Ishikawa (cell line): ENCODE data around the gene EZR.

ENCODE experiments used
- CEBPB ChIP-seq: IDR thresholded peaks from 2 replicates; pipeline ENCODE4 v1.6.1; 2012
- CREB1 ChIP-seq: IDR thresholded peaks from 2 replicates; pipeline ENCODE4 v1.6.1; 2012; ENCODE audit warnings: low read depth
- EGR1 ChIP-seq: IDR thresholded peaks from 2 replicates; pipeline ENCODE4 v1.6.1; 2012
- EP300 ChIP-seq: IDR thresholded peaks from 2 replicates; pipeline ENCODE4 v1.6.1; 2012; ENCODE audit warnings: borderline replicate concordance
- FOXM1 ChIP-seq: IDR thresholded peaks from 2 replicates; pipeline ENCODE4 v1.6.1; 2012; ENCODE audit warnings: low read depth, borderline replicate concordance
- NFIC ChIP-seq: IDR thresholded peaks from 2 replicates; pipeline ENCODE4 v1.6.1; 2012
- RAD21 ChIP-seq: IDR thresholded peaks from 2 replicates; pipeline ENCODE4 v1.6.1; 2012; ENCODE audit warnings: low read depth
- TAF1 ChIP-seq: IDR thresholded peaks from 2 replicates; pipeline ENCODE4 v1.6.1; 2012; ENCODE audit warnings: low read depth, mild to moderate bottlenecking
- TCF12 ChIP-seq: IDR thresholded peaks from 2 replicates; pipeline ENCODE4 v1.6.1; 2012; ENCODE audit warnings: low read depth
- TEAD4 ChIP-seq: IDR thresholded peaks from 2 replicates; pipeline ENCODE4 v1.6.1; 2012
- YY1 ChIP-seq: IDR thresholded peaks from 2 replicates; pipeline ENCODE4 v1.6.1; 2012; ENCODE audit warnings: low read depth
- ZBTB7A ChIP-seq: IDR thresholded peaks from 2 replicates; pipeline ENCODE4 v1.6.1; 2012; ENCODE audit warnings: low read depth
- TF ChIP-seq, protein P1 (sequence below): IDR thresholded peaks from 2 replicates; pipeline ENCODE4 v1.6.1; 2012; ENCODE audit warnings: low read depth, mild to moderate bottlenecking
- TF ChIP-seq, protein P2 (sequence below): IDR thresholded peaks from 2 replicates; pipeline ENCODE4 v1.6.1; 2012
- TF ChIP-seq, protein P3 (sequence below): IDR thresholded peaks from 2 replicates; pipeline ENCODE4 v1.6.1; 2012

Gene EZR

DNA sequence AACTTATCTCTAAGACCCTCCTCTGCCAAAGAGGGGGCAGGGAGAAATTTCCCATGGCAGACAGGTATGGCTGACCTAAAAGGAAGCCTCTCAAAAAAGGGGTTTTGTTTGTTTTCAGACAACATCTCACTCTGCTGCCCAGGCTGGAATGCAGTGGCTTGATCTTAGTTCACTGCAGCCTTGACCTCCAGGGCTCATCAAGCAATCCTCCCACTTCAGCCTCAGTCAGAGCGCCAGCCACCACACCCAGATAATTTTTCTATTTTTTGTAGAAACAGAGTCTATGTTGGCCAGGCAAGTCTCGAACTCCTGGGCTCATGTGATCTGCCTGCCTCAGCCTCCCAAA is 3.8 kb downstream of the EZR start:
- TF ChIP-seq CREB1 (no peak), RAD21 (no peak), EP300 (no peak), FOXM1 (no peak), TCF12 (no peak), ZBTB7A (no peak), TEAD4 (no peak), NFIC (no peak), TAF1 (no peak)
- TF ChIP-seq, protein P1, sequence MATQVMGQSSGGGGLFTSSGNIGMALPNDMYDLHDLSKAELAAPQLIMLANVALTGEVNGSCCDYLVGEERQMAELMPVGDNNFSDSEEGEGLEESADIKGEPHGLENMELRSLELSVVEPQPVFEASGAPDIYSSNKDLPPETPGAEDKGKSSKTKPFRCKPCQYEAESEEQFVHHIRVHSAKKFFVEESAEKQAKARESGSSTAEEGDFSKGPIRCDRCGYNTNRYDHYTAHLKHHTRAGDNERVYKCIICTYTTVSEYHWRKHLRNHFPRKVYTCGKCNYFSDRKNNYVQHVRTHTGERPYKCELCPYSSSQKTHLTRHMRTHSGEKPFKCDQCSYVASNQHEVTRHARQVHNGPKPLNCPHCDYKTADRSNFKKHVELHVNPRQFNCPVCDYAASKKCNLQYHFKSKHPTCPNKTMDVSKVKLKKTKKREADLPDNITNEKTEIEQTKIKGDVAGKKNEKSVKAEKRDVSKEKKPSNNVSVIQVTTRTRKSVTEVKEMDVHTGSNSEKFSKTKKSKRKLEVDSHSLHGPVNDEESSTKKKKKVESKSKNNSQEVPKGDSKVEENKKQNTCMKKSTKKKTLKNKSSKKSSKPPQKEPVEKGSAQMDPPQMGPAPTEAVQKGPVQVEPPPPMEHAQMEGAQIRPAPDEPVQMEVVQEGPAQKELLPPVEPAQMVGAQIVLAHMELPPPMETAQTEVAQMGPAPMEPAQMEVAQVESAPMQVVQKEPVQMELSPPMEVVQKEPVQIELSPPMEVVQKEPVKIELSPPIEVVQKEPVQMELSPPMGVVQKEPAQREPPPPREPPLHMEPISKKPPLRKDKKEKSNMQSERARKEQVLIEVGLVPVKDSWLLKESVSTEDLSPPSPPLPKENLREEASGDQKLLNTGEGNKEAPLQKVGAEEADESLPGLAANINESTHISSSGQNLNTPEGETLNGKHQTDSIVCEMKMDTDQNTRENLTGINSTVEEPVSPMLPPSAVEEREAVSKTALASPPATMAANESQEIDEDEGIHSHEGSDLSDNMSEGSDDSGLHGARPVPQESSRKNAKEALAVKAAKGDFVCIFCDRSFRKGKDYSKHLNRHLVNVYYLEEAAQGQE = no peak
- TF ChIP-seq, protein P2, sequence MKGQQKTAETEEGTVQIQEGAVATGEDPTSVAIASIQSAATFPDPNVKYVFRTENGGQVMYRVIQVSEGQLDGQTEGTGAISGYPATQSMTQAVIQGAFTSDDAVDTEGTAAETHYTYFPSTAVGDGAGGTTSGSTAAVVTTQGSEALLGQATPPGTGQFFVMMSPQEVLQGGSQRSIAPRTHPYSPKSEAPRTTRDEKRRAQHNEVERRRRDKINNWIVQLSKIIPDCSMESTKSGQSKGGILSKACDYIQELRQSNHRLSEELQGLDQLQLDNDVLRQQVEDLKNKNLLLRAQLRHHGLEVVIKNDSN = no peak

DNA sequence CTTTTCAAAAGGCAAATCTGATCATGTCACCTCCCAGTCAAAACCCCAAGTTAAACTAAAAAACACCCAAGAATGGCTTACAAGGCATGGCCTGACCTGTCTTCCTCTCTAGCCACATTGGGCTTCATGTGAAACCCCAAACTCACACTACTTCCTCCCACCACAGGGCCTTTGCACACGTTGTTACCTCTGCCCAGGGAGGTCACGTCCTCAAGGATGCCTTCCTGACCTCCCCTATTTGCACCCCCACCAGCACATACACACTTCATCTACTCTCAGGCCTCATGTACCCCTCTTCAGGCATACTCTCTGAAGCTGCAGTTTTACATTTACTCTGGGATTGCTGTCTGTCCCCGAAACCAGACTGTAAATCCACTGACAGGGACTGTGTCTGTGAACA is 6.1 kb downstream of the EZR start:
- TF ChIP-seq ZBTB7A (no peak), CREB1 (no peak), TAF1 (no peak), FOXM1 (no peak), EP300 (no peak), EGR1 (no peak), CEBPB (no peak), TEAD4 (no peak), YY1 (no peak), RAD21 (no peak), TCF12 (no peak), NFIC (no peak)
- TF ChIP-seq, protein P2 = no peak
- TF ChIP-seq, protein P1 = no peak
- TF ChIP-seq, protein P3, sequence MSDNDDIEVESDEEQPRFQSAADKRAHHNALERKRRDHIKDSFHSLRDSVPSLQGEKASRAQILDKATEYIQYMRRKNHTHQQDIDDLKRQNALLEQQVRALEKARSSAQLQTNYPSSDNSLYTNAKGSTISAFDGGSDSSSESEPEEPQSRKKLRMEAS = no peak

DNA sequence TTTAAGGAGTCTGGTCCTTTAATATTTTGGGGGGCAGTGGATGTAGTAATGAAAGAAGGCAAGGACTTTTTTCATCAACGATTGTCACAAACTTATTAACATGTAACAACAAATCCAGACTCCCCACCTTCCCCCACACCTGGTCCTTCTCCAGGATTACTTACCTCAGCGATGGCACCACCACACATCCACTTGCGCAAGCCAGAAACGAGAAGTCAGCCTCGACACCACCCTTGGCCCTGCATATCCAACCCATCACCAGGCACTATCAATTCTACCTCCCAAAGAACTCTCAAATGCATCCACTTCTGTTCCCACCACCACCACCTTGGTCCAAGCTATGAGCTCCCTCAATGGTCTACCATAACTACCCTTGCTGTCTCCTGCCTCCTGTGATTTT is 6.6 kb downstream of the EZR start:
- TF ChIP-seq TEAD4 (no peak), EP300 (no peak), TAF1 (no peak), NFIC (no peak), CEBPB (peak; percentile 43), CREB1 (no peak)
- TF ChIP-seq, protein P1 = no peak

DNA sequence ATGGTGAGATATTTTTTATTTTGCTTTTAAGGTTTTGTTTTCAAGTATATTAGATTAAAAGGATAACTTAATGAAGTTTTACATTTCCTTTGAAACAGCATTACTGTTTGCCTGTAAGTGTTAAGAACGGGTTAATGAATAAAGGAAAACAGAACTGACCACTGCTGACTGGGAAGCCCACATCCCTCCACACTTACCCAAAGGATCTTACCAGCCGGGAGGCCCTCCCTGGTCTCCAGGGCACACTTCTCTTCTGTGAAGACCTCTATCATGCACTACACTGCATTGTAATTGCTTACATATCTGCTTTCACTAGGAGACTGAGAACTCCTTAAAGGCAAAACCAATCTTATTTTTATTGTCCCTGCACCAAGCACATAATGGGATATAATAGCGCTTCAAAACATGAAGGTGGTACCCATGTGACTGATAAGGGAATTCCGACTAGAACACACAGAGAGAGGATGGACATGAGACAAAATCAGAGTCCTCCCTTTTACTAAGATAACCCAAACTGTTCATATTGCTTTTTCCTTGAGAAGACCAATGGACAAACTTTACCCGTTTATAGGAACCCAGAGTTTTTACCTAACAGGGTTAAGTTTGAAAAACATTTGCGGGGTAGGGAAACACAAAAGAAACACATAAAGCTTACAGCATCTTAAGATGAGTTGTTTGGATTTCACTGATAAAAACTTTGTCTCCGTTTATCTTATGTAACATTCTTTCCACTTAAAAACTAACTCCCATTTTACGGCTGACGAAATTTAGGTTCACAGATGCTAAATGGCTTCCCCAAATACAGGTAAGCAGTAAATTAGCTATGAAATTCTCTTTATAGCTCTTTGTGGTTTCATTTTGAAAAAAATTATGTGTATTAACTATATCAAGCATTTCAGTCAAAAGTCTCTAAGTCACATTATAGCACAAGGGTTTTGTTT is 8.7 kb downstream of the EZR start:
- no peak for TF ChIP-seq TEAD4
- no peak for TF ChIP-seq CREB1
- TF ChIP-seq, protein P1 = no peak
- TF ChIP-seq, protein P2 = no peak
- TF ChIP-seq, protein P3 = no peak
- no peak for TF ChIP-seq YY1
- TF ChIP-seq EP300 = no peak
- no peak for TF ChIP-seq TCF12
- no peak for TF ChIP-seq RAD21
